Measurements from ENCODE around the gene TFF3. TPM values are rescaled to one million over a fixed set of nuclear protein-coding genes. Genes with fewer than 3 reads are reported as not detected.

The TFF3 gene
- total RNA-seq, 2 experiments from 2014 or later: not detected

- no peak for TF ChIP-seq CTCF (IDR thresholded peaks at IDR 0.05)
- Mint-ChIP-seq H3K4me3 (peak overlapping the region; percentile 12), H3K4me1 (ENCODE audit: low read depth) (peaks cover 52% of the 10 kb centered on the region), H3K9me3 (no peaks in the 10 kb centered on the region), H3K27me3 (no peaks in the 10 kb centered on the region), H3K27ac (peak overlapping the region; percentile 59), H3K36me3 (ENCODE audit: low read depth) (peaks cover 53% of the 10 kb centered on the region)
- intact Hi-C loops (cut with DNase I, micrococcal nuclease): loop anchor here in 1 of 2 experiments (5.0 kb wide), 1 partner anchor 37 kb away; no protein-coding TSS in a partner anchor
- DNase-seq (peak in 2 of 14 experiments; percentile 8 to 37), ATAC-seq (ENCODE audit: poor library complexity) (peak; percentile 21)
- ChIA-PET CTCF (interaction anchor here (2.1 kb wide), 1 partner anchor 11 kb away, joined by 7 read pairs; no protein-coding TSS in a partner anchor), POLR2A (interaction anchor here (0.6 to 1.2 kb wide), 3 partner anchors 11 to 206 kb away, joined by 3 to 4 read pairs (median 4); no protein-coding TSS in a partner anchor)
- Histone ChIP-seq H3K27me3 (ENCODE audit: control insufficient read depth in 1 of 2, insufficient read depth in 2 of 2, low read length in 2 of 2) (no peaks in the 10 kb centered on the region), H3K36me3 (ENCODE audit: insufficient read depth, low read length) (peaks cover 26% of the 10 kb centered on the region), H3K4me1 (ENCODE audit: insufficient read depth, low read length) (peaks cover 35% of the 10 kb centered on the region), H3K4me3 (ENCODE audit: low read length) (no peak overlapping the region), H3K27ac (ENCODE audit: low read depth in 1 of 2, low read length in 2 of 2) (no peak overlapping the region), H3K9me3 (ENCODE audit: control insufficient read depth in 1 of 2, insufficient read depth in 1 of 2, low read length in 2 of 2) (no peaks in the 10 kb centered on the region)
These were observed 45.8 kb downstream of the TFF3 start for GRCh38 chr21:42269386-42269785.

- Mint-ChIP-seq H3K27ac (peak overlapping the region; percentile 85), H3K4me3 (peak overlapping the region; percentile 73)
These were observed 48.1 kb downstream of the TFF3 start for GRCh38 chr21:42266971-42267556.

GRCh38 chr21:42265231-42265812, 49.9 kb downstream of the TFF3 start:
- POLR2A ChIA-PET: no interaction called here
- no peak overlapping the region for H3K4me3 Mint-ChIP-seq

More at GRCh38 chr21:42266971-42267556, 48.1 kb downstream of the TFF3 start:
- intact Hi-C loops (cut with DNase I, micrococcal nuclease): loop anchor here in 1 of 2 experiments (5.0 kb wide), 1 partner anchor 35 kb away; no protein-coding TSS in a partner anchor
- Mint-ChIP-seq H3K9me3 (no peaks in the 10 kb centered on the region), H3K4me1 (ENCODE audit: low read depth) (peaks cover 60% of the 10 kb centered on the region), H3K36me3 (ENCODE audit: low read depth) (peaks cover 49% of the 10 kb centered on the region), H3K27me3 (no peaks in the 10 kb centered on the region)
- Histone ChIP-seq H3K27ac (ENCODE audit: low read depth in 1 of 2, low read length in 2 of 2) (no peak overlapping the region), H3K4me1 (ENCODE audit: insufficient read depth, low read length) (peaks cover 35% of the 10 kb centered on the region), H3K36me3 (ENCODE audit: insufficient read depth, low read length) (peaks cover 5% of the 10 kb centered on the region), H3K9me3 (ENCODE audit: control insufficient read depth in 1 of 2, insufficient read depth in 1 of 2, low read length in 2 of 2) (no peaks in the 10 kb centered on the region), H3K4me3 (ENCODE audit: low read length) (no peak overlapping the region), H3K27me3 (ENCODE audit: control insufficient read depth in 1 of 2, insufficient read depth in 2 of 2, low read length in 2 of 2) (no peaks in the 10 kb centered on the region)
- peak; percentile 7 for ATAC-seq (ENCODE audit: poor library complexity)
- CTCF ChIA-PET: no interaction called here
- POLR2A ChIA-PET: no interaction called here
- TF ChIP-seq CTCF (IDR thresholded peaks at IDR 0.05): no peak
- DNase-seq: peak in 2 of 14 experiments; percentile 10 to 55

More at GRCh38 chr21:42265231-42265812, 49.9 kb downstream of the TFF3 start:
- H3K27me3 Mint-ChIP-seq: no peaks in the 10 kb centered on the region
- no peaks in the 10 kb centered on the region for H3K9me3 Mint-ChIP-seq
- H3K27ac Mint-ChIP-seq: peak overlapping the region; percentile 60
- DNase-seq: no peak
- H3K4me1 Mint-ChIP-seq (ENCODE audit: low read depth): peaks cover 52% of the 10 kb centered on the region
- intact Hi-C loops (cut with DNase I, micrococcal nuclease): loop anchor here in 1 of 2 experiments (5.0 kb wide), 1 partner anchor 33 kb away; no protein-coding TSS in a partner anchor
- no peak for TF ChIP-seq CTCF (IDR thresholded peaks at IDR 0.05)
- Histone ChIP-seq H3K36me3 (ENCODE audit: insufficient read depth, low read length) (no peaks in the 10 kb centered on the region), H3K9me3 (ENCODE audit: control insufficient read depth in 1 of 2, insufficient read depth in 1 of 2, low read length in 2 of 2) (no peaks in the 10 kb centered on the region), H3K27ac (ENCODE audit: low read depth in 1 of 2, low read length in 2 of 2) (no peak overlapping the region), H3K4me1 (ENCODE audit: insufficient read depth, low read length) (peaks cover 35% of the 10 kb centered on the region), H3K27me3 (ENCODE audit: control insufficient read depth in 1 of 2, insufficient read depth in 2 of 2, low read length in 2 of 2) (no peaks in the 10 kb centered on the region), H3K4me3 (ENCODE audit: low read length) (no peak overlapping the region)
- CTCF ChIA-PET: interaction anchor here (0.9 kb wide), 1 partner anchor 11 kb away, joined by 3 read pairs; no protein-coding TSS in a partner anchor
- ATAC-seq (ENCODE audit: poor library complexity): no peak
- H3K36me3 Mint-ChIP-seq (ENCODE audit: low read depth): peaks cover 35% of the 10 kb centered on the region
